GM12873 (cell line): ENCODE results near the gene SIX1.

Experiments
- TF ChIP-seq, protein P1 (sequence below): IDR thresholded peaks from 2 replicates; pipeline ENCODE4 v1.5.1; 2012; ENCODE audit warnings: low read depth, mild to moderate bottlenecking, moderate library complexity, low read length, control low read depth; ENCODE audit not compliant: insufficient read depth; ENCODE audit errors: missing control alignments

SIX1 gene

GRCh38 chr14:60628892-60629291, 20.4 kb downstream of the SIX1 start:
- TF ChIP-seq, protein P1, sequence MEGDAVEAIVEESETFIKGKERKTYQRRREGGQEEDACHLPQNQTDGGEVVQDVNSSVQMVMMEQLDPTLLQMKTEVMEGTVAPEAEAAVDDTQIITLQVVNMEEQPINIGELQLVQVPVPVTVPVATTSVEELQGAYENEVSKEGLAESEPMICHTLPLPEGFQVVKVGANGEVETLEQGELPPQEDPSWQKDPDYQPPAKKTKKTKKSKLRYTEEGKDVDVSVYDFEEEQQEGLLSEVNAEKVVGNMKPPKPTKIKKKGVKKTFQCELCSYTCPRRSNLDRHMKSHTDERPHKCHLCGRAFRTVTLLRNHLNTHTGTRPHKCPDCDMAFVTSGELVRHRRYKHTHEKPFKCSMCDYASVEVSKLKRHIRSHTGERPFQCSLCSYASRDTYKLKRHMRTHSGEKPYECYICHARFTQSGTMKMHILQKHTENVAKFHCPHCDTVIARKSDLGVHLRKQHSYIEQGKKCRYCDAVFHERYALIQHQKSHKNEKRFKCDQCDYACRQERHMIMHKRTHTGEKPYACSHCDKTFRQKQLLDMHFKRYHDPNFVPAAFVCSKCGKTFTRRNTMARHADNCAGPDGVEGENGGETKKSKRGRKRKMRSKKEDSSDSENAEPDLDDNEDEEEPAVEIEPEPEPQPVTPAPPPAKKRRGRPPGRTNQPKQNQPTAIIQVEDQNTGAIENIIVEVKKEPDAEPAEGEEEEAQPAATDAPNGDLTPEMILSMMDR, result no peak

DNA sequence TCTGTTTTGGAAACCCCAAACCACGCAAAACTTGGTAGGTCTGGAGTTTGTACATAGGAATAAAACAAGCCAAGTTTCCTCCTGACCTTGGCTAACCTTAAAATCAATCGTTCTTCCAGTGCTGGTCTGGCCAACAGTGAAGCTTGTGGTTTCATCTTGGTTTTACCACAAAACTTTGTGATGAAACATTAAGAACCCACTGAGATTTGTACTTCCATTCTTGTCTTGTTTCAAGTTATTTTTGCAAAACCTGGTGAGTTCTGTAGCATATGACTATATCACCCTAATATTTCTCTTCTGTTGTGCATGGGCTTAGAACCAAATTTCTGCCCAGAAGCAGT, 26.4 kb downstream of the SIX1 start:
- TF ChIP-seq, protein P1, result no peak

GRCh38 chr14:60622210-60622916, 26.9 kb downstream of the SIX1 start:
- TF ChIP-seq, protein P1, result no peak

GRCh38 chr14:60621386-60621785, 27.9 kb downstream of the SIX1 start:
- TF ChIP-seq, protein P1, result no peak

GRCh38 chr14:60618241-60618640, 31.0 kb downstream of the SIX1 start:
- TF ChIP-seq, protein P1, result no peak

DNA sequence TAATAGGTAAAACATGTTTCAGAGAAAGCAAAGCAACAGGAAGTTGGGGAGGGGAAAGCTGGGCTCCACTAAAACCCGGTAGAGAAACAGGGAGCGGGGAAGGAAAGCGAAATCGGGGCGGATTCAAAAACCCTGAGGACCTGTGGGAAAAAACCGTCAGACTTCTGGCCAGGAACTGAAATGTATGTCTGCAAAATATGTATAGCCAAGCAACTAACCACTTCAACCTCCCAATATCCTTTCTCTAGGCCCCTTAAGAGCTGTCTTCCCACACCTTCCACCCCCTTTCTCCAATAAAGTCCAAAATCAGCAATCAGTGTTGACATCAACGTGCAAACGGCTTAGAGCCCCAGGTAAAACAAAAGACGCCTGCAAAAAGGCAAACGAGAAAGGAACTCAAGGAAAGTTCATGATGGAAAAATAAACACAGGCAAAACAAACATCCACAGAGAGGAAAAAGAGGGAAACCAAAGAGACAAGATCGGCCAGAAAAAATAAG, 32.8 kb downstream of the SIX1 start:
- TF ChIP-seq, protein P1, result no peak

- TF ChIP-seq, protein P1, result no peak
Measured at GRCh38 chr14:60602291-60602690, 47.0 kb downstream of the SIX1 start.

GRCh38 chr14:60599727-60600126, 49.5 kb downstream of the SIX1 start:
- TF ChIP-seq, protein P1, result no peak
